IMR-90 (cell line): ENCODE results near the gene A3GALT2.

Source experiments
- BHLHE40 ChIP-seq: fragments of 150-350 bp; IDR thresholded peaks from 2 replicates; pipeline ENCODE4 v1.6.1; 2016; ENCODE audit warnings: mild to moderate bottlenecking, low read depth, low read length
- POLR2A ChIP-seq: IDR thresholded peaks from 2 replicates; pipeline ENCODE4 v1.6.1; 2012; ENCODE audit warnings: mild to moderate bottlenecking, low read depth, low read length
- RCOR1 ChIP-seq: IDR thresholded peaks from 2 replicates; pipeline ENCODE4 v1.6.1; 2012; ENCODE audit warnings: mild to moderate bottlenecking, low read length, improper control_type of control experiment; ENCODE audit not compliant: insufficient replicate concordance
- TF ChIP-seq, protein P1 (sequence below): fragments of 150-350 bp; IDR thresholded peaks from 2 replicates; pipeline ENCODE4 v1.6.1; 2017; ENCODE audit warnings: mild to moderate bottlenecking, antibody characterized with exemption, low read length, low read depth
- TF ChIP-seq, protein P2 (sequence below): conservative IDR thresholded peaks from 2 replicates; pipeline ENCODE4 v1.5.1; 2012; ENCODE audit warnings: mild to moderate bottlenecking, low read depth, low read length, improper control_type of control experiment

DNA sequence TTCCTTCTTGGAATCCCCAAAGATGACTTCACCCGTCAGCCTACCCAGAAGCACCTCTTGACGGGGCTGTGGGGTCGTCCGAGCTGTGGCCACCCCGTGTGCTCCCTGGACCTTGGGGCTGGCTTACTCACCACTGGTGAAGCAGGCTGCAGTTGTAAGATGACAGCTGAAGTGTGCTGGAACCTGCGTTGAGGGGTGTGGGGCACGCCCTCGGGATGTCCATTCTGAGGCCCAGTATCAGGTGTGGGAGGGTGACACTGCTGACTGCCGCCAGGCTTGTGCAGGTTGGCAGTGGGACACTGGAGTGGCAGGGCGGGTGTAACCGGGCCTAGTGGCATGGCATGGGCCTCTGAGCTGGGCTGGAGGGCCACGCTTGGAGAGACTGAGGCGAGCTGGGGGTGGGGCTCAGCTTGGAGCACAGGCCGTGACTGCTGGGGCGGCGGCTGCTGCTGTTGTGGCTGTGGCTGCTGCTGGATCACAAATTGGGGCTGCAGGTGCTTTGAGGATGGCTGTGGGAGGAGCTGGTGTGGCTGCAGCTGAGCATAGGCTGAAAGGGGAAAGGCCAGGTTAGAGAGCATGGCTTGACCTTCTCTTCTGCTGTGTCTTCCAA is 33.9 kb upstream of the A3GALT2 start:
- TF ChIP-seq, protein P1, sequence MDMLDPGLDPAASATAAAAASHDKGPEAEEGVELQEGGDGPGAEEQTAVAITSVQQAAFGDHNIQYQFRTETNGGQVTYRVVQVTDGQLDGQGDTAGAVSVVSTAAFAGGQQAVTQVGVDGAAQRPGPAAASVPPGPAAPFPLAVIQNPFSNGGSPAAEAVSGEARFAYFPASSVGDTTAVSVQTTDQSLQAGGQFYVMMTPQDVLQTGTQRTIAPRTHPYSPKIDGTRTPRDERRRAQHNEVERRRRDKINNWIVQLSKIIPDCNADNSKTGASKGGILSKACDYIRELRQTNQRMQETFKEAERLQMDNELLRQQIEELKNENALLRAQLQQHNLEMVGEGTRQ, result no peak
- TF ChIP-seq, protein P2, sequence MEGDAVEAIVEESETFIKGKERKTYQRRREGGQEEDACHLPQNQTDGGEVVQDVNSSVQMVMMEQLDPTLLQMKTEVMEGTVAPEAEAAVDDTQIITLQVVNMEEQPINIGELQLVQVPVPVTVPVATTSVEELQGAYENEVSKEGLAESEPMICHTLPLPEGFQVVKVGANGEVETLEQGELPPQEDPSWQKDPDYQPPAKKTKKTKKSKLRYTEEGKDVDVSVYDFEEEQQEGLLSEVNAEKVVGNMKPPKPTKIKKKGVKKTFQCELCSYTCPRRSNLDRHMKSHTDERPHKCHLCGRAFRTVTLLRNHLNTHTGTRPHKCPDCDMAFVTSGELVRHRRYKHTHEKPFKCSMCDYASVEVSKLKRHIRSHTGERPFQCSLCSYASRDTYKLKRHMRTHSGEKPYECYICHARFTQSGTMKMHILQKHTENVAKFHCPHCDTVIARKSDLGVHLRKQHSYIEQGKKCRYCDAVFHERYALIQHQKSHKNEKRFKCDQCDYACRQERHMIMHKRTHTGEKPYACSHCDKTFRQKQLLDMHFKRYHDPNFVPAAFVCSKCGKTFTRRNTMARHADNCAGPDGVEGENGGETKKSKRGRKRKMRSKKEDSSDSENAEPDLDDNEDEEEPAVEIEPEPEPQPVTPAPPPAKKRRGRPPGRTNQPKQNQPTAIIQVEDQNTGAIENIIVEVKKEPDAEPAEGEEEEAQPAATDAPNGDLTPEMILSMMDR, result no peak
- TF ChIP-seq RCOR1, result no peak
- TF ChIP-seq POLR2A, result no peak
- TF ChIP-seq BHLHE40, result no peak
